Measurements from ENCODE around the gene PSKH1. TPM values are rescaled to one million over a fixed set of nuclear protein-coding genes. Genes with fewer than 3 reads are reported as not detected.

The PSKH1 gene
- total and polyA plus RNA-seq, 4 donors, result 15.2 to 30.4 (median 22.9) TPM

- no peaks in the 10 kb centered on the region for H3K27me3 ChIP-seq (ENCODE audit: control insufficient read depth in 1 of 2, insufficient read depth in 2 of 2, low read length in 1 of 2)
- ATAC-seq (ENCODE audit: low FRiP score) (no peak), DNase-seq (no peak)
- H3K4me1 ChIP-seq (ENCODE audit: control insufficient read depth in 1 of 2, insufficient read depth in 2 of 2, low read length in 2 of 2), result peaks cover 0 to 5% of the 10 kb centered on the region in 2 donors
- intact Hi-C loops (cut with DNase I), result no loop called here
- no peaks in the 10 kb centered on the region for H3K9me3 ChIP-seq (ENCODE audit: control insufficient read depth, low read length)
- H3K27ac ChIP-seq (ENCODE audit: low read depth in 1 of 2, low read length in 2 of 2), result no peak overlapping the region
- no peaks in the 10 kb centered on the region for H3K36me3 ChIP-seq (ENCODE audit: control insufficient read depth in 1 of 2, insufficient read depth in 2 of 2, low read length in 1 of 2)
- H3K4me3 ChIP-seq (ENCODE audit: low read length in 2 of 2), result peak overlapping the region in 1 of 2 donors; percentile 76
- WGBS, 2 donors, result 81 to 86% methylated on average over 11 of the region's 11 CpGs
Measured at GRCh38 chr16:67848118-67848517, 44.9 kb upstream of the PSKH1 start.

- 96 to 97% methylated on average over 3 of the region's 3 CpGs for WGBS, 2 donors
- intact Hi-C loops (cut with DNase I), result no loop called here
- Histone ChIP-seq H3K4me3 (ENCODE audit: low read length in 2 of 2) (no peak overlapping the region), H3K27me3 (ENCODE audit: control insufficient read depth in 1 of 2, insufficient read depth in 2 of 2, low read length in 1 of 2) (no peaks in the 10 kb centered on the region), H3K36me3 (ENCODE audit: control insufficient read depth in 1 of 2, insufficient read depth in 2 of 2, low read length in 1 of 2) (no peaks in the 10 kb centered on the region), H3K4me1 (ENCODE audit: control insufficient read depth in 1 of 2, insufficient read depth in 2 of 2, low read length in 2 of 2) (no peaks in the 10 kb centered on the region), H3K27ac (ENCODE audit: low read depth in 1 of 2, low read length in 2 of 2) (no peak overlapping the region), H3K9me3 (ENCODE audit: control insufficient read depth, low read length) (no peaks in the 10 kb centered on the region)
- no peak for DNase-seq
- ATAC-seq (ENCODE audit: low FRiP score), result no peak
Measured at GRCh38 chr16:67853670-67854069, 39.4 kb upstream of the PSKH1 start.

GRCh38 chr16:67855789-67856188 lies 37.3 kb upstream of the PSKH1 start:
- DNase-seq (no peak), ATAC-seq (ENCODE audit: low FRiP score) (no peak)
- no peaks in the 10 kb centered on the region for H3K4me1 ChIP-seq (ENCODE audit: control insufficient read depth in 1 of 2, insufficient read depth in 2 of 2, low read length in 2 of 2)
- H3K36me3 ChIP-seq (ENCODE audit: control insufficient read depth in 1 of 2, insufficient read depth in 2 of 2, low read length in 1 of 2), result no peaks in the 10 kb centered on the region
- no peak overlapping the region for H3K4me3 ChIP-seq (ENCODE audit: low read length in 2 of 2)
- H3K9me3 ChIP-seq (ENCODE audit: control insufficient read depth, low read length), result no peaks in the 10 kb centered on the region
- no peaks in the 10 kb centered on the region for H3K27me3 ChIP-seq (ENCODE audit: control insufficient read depth in 1 of 2, insufficient read depth in 2 of 2, low read length in 1 of 2)
- intact Hi-C loops (cut with DNase I), result no loop called here
- WGBS, 2 donors, result 70 to 74% methylated on average over 10 of the region's 10 CpGs
- H3K27ac ChIP-seq (ENCODE audit: low read depth in 1 of 2, low read length in 2 of 2), result no peak overlapping the region

- no peaks in the 10 kb centered on the region for H3K27me3 ChIP-seq (ENCODE audit: control insufficient read depth in 1 of 2, insufficient read depth in 2 of 2, low read length in 1 of 2)
- no peaks in the 10 kb centered on the region for H3K36me3 ChIP-seq (ENCODE audit: control insufficient read depth in 1 of 2, insufficient read depth in 2 of 2, low read length in 1 of 2)
- peak overlapping the region in 1 of 2 donors; percentile 48 for H3K27ac ChIP-seq (ENCODE audit: low read depth in 1 of 2, low read length in 2 of 2)
- 91 to 92% methylated on average over 5 of the region's 5 CpGs for WGBS, 2 donors
- no peak for ATAC-seq (ENCODE audit: low FRiP score)
- no peak overlapping the region for H3K4me3 ChIP-seq (ENCODE audit: low read length in 2 of 2)
- H3K9me3 ChIP-seq (ENCODE audit: control insufficient read depth, low read length), result no peaks in the 10 kb centered on the region
- intact Hi-C loops (cut with DNase I), result no loop called here
- no peak for DNase-seq
- H3K4me1 ChIP-seq (ENCODE audit: control insufficient read depth in 1 of 2, insufficient read depth in 2 of 2, low read length in 2 of 2), result no peaks in the 10 kb centered on the region
Measured at GRCh38 chr16:67856927-67857546, 36.0 kb upstream of the PSKH1 start.

- intact Hi-C loops (cut with DNase I), result no loop called here
- WGBS, 2 donors, result 33 to 45% methylated on average over 3 of the region's 3 CpGs
Measured at GRCh38 chr16:67857547-67858233, 35.4 kb upstream of the PSKH1 start.

GRCh38 chr16:67858500-67858899 lies 34.6 kb upstream of the PSKH1 start:
- Histone ChIP-seq H3K36me3 (ENCODE audit: control insufficient read depth in 1 of 2, insufficient read depth in 2 of 2, low read length in 1 of 2) (no peaks in the 10 kb centered on the region), H3K9me3 (ENCODE audit: control insufficient read depth, low read length) (no peaks in the 10 kb centered on the region), H3K27ac (ENCODE audit: low read depth in 1 of 2, low read length in 2 of 2) (peak overlapping the region in 1 of 2 donors; percentile 65), H3K4me3 (ENCODE audit: low read length in 2 of 2) (no peak overlapping the region), H3K4me1 (ENCODE audit: control insufficient read depth in 1 of 2, insufficient read depth in 2 of 2, low read length in 2 of 2) (peaks cover 0 to under 1% of the 10 kb centered on the region in 2 donors), H3K27me3 (ENCODE audit: control insufficient read depth in 1 of 2, insufficient read depth in 2 of 2, low read length in 1 of 2) (no peaks in the 10 kb centered on the region)
- intact Hi-C loops (cut with DNase I), result no loop called here
- no peak for DNase-seq
- WGBS, 2 donors, result 74 to 75% methylated on average over 4 of the region's 4 CpGs
- no peak for ATAC-seq (ENCODE audit: low FRiP score)

More at GRCh38 chr16:67857547-67858233, 35.4 kb upstream of the PSKH1 start:
- no peaks in the 10 kb centered on the region for H3K27me3 ChIP-seq (ENCODE audit: control insufficient read depth in 1 of 2, insufficient read depth in 2 of 2, low read length in 1 of 2)
- no peaks in the 10 kb centered on the region for H3K36me3 ChIP-seq (ENCODE audit: control insufficient read depth in 1 of 2, insufficient read depth in 2 of 2, low read length in 1 of 2)
- peak; percentile 84 for ATAC-seq (ENCODE audit: low FRiP score)
- peak overlapping the region in 1 of 2 donors; percentile 48 for H3K27ac ChIP-seq (ENCODE audit: low read depth in 1 of 2, low read length in 2 of 2)
- H3K4me1 ChIP-seq (ENCODE audit: control insufficient read depth in 1 of 2, insufficient read depth in 2 of 2, low read length in 2 of 2), result no peaks in the 10 kb centered on the region
- no peak overlapping the region for H3K4me3 ChIP-seq (ENCODE audit: low read length in 2 of 2)
- DNase-seq, result peak; percentile 83 to 88
- H3K9me3 ChIP-seq (ENCODE audit: control insufficient read depth, low read length), result no peaks in the 10 kb centered on the region

GRCh38 chr16:67860589-67861398 lies 32.3 kb upstream of the PSKH1 start:
- Histone ChIP-seq H3K36me3 (ENCODE audit: control insufficient read depth in 1 of 2, insufficient read depth in 2 of 2, low read length in 1 of 2) (peaks cover 0 to 2% of the 10 kb centered on the region in 2 donors), H3K4me3 (ENCODE audit: low read length in 2 of 2) (no peak overlapping the region), H3K4me1 (ENCODE audit: control insufficient read depth in 1 of 2, insufficient read depth in 2 of 2, low read length in 2 of 2) (peaks cover 4 to 7% of the 10 kb centered on the region in 2 donors), H3K27ac (ENCODE audit: low read depth in 1 of 2, low read length in 2 of 2) (peak overlapping the region in 1 of 2 donors; percentile 38), H3K27me3 (ENCODE audit: control insufficient read depth in 1 of 2, insufficient read depth in 2 of 2, low read length in 1 of 2) (no peaks in the 10 kb centered on the region), H3K9me3 (ENCODE audit: control insufficient read depth, low read length) (no peaks in the 10 kb centered on the region)
- DNase-seq (no peak), ATAC-seq (ENCODE audit: low FRiP score) (no peak)
- intact Hi-C loops (cut with DNase I), result no loop called here
- WGBS, 2 donors, result 78 to 83% methylated on average over 8 of the region's 8 CpGs

GRCh38 chr16:67861877-67862276 lies 31.2 kb upstream of the PSKH1 start:
- H3K27ac ChIP-seq (ENCODE audit: low read depth in 1 of 2, low read length in 2 of 2), result peak overlapping the region; percentile 79 to 94
- intact Hi-C loops (cut with DNase I), result no loop called here
- H3K36me3 ChIP-seq (ENCODE audit: control insufficient read depth in 1 of 2, insufficient read depth in 2 of 2, low read length in 1 of 2), result peaks cover 0 to 2% of the 10 kb centered on the region in 2 donors
- whole genome bisulfite sequencing, 2 donors, result 87 to 88% methylated on average over 6 of the region's 6 CpGs
- no peaks in the 10 kb centered on the region for H3K27me3 ChIP-seq (ENCODE audit: control insufficient read depth in 1 of 2, insufficient read depth in 2 of 2, low read length in 1 of 2)
- ATAC-seq (ENCODE audit: low FRiP score), result no peak
- no peak overlapping the region for H3K4me3 ChIP-seq (ENCODE audit: low read length in 2 of 2)
- peaks cover 4 to 7% of the 10 kb centered on the region in 2 donors for H3K4me1 ChIP-seq (ENCODE audit: control insufficient read depth in 1 of 2, insufficient read depth in 2 of 2, low read length in 2 of 2)
- no peak for DNase-seq
- H3K9me3 ChIP-seq (ENCODE audit: control insufficient read depth, low read length), result no peaks in the 10 kb centered on the region
